ENCODE results near the gene IGFBP7.

DNA sequence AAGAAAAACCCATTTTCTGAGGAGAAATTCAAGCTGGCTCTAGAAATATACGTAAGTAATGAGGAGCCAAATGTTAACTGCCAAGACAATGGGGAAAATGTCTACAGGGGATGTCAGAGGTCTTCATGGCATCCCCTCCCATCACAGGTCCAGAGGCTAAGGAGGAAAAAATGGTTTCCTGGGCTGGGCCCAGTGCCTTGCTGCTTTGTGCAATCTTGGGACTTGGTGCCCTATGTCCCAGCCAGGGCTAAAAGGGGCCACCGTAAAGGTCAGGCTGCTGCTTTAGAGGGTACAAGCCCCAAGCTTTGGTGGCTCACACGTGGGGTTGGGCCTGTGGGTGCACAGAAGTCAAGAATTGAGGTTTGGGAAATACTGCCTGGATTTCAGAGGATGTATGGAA, 17.2 kb upstream of the IGFBP7 start:
- TF ChIP-seq, protein P1, sequence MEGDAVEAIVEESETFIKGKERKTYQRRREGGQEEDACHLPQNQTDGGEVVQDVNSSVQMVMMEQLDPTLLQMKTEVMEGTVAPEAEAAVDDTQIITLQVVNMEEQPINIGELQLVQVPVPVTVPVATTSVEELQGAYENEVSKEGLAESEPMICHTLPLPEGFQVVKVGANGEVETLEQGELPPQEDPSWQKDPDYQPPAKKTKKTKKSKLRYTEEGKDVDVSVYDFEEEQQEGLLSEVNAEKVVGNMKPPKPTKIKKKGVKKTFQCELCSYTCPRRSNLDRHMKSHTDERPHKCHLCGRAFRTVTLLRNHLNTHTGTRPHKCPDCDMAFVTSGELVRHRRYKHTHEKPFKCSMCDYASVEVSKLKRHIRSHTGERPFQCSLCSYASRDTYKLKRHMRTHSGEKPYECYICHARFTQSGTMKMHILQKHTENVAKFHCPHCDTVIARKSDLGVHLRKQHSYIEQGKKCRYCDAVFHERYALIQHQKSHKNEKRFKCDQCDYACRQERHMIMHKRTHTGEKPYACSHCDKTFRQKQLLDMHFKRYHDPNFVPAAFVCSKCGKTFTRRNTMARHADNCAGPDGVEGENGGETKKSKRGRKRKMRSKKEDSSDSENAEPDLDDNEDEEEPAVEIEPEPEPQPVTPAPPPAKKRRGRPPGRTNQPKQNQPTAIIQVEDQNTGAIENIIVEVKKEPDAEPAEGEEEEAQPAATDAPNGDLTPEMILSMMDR (IDR thresholded peaks at IDR 0.05) = no peak
- TF ChIP-seq EP300 (IDR thresholded peaks at IDR 0.05) = no peak
